HG02840 (cell line): Measurements from ENCODE around the gene DBH.

Experiments used
- ATAC-seq: cut with Tn5 transposase; IDR thresholded peaks from one replicate; pipeline ENCODE4 v1.9.1; 2021; ENCODE audit warnings: mild to moderate bottlenecking, moderate library complexity, moderate number of reproducible peaks; ENCODE audit not compliant: unreplicated experiment, low FRiP score

Gene DBH

DNA sequence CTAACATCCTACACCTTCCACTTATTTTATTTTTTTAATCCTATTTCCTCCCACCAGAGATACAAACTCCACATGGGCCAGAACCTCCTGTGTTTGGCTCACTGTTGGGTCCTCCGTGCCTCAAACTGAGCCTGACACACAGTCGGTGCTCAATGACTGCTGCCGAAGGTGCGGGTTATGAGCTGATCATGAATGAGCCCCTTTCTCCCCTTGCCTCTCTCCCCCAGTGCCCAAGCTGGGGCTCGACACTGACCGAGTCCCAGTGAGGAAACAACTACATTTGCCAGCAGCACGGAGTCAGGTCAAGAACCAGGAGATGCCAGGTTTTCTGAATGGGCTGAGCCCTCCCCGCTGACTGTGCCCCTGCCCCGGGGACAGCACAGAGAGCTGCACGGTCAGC is 57.0 kb downstream of the DBH start:
- no peak for ATAC-seq

DNA sequence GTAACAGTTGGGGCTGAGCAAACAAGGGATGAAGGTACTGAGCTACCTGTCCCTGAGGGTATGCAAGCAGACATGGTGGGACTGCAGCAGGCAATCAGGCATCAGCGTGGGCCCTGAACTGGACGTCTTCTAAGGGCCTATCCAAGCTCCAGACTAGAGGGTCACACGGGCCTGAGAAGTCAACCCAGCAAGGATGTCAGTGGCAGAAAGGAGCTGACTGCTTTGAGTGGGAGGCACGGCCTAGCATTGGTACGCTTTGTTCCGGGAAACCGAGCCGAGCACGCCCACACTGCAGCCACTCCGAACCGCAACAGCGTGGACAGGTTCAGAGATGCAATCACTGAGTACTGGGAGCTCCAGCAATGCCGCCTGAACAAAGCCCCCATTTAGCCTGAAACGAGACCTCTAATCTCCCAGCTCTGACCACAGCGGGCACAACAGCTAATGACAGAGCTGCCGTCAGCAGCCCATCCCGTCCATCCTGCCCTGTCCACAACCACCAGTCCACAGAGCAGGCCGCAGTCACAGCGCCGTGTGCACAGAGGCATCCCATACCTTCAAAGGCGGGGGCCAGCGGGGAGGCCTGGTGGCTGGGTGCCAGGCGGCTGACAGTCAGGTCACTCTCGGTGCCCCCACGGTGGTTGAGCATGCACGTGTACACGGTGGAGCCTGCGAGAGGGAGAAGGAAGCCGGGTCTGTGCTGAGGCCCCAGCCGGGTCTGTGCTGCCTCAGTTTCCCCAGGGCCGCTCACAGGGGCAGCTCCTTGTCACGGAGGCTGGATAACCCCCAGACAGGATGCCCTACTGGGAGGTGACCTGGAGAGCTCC is 57.8 kb downstream of the DBH start:
- no peak for ATAC-seq

DNA sequence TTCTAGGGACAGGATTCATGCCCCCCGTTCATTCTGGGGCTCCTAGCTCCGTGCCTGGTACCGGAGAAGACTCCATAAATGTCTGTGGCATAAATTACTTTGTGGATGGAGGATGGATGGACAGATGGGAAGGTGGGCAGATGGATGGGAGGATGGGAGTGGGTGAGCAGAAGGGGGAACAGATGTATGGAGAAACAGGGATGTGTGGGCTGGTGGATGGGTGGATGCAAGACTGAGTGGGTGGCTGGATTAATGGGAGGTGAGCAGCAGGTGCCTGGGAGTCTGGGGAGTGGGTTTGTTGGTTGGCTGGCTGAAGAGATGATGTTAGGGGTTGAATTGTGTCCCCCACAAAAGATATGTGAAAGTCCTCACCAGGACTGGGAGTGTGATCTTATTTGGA is 58.5 kb downstream of the DBH start:
- ATAC-seq, result no peak

DNA sequence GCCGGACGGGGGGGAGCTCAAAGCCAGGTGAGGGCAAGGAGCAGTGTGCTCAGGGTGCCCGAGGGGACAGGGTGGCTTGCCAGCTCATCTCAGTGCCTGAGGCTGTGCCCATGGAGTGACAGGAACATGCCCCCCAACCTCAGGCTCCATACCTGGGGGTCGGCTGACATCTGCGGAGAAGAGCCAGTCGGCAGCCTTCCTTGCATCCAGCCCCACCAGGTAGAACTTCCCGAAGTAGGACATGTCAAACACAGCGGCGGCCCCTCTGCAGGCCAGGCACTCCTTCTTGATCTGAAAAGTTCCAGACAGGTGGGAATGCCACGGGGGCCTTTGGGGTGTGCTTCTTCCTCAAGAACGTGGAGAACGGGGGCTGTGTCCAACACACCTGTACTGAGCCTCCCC is 59.9 kb downstream of the DBH start:
- no peak for ATAC-seq

DNA sequence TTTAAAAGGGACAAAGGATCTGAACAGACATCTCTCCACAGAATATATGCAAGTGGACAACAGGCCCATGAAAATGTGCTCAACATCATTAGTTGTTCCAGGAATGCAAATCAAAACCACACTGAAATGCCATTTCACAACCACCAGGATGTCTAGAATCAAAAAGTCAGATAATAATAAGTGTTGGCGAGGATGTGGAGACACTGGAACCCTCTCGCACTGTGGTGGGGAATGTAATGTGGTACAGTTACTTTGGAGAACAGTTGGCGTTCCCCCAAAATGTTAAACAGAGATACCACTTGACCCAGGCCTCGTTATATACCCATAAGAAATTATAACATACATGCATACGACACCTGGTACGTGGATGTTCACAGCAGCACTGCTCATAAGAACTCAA is 63.4 kb downstream of the DBH start:
- no peak for ATAC-seq

DNA sequence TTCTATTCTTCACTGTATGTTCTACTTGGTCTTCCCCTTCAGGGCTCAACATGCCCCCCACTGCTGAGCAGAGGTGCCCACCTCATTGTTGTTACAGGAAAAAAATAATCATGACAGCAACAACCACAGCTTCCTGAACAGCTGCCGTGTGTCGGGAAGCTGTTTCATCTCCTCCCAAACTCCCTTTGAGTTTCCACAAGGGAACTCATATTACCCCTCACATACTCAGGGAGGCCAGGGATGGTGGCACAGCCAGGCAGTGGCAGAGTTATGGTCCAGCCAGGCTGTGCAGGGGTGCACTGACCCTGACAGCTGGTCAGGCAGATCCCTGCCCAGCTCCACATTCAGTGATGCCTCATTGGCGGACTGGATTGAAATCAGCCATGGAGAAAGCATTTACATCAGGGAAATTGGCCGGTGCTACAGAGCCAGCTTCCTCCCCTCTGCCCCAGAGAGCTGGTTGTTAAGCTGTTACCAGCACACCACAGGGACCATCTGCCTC is 64.7 kb downstream of the DBH start:
- no peak for ATAC-seq

DNA sequence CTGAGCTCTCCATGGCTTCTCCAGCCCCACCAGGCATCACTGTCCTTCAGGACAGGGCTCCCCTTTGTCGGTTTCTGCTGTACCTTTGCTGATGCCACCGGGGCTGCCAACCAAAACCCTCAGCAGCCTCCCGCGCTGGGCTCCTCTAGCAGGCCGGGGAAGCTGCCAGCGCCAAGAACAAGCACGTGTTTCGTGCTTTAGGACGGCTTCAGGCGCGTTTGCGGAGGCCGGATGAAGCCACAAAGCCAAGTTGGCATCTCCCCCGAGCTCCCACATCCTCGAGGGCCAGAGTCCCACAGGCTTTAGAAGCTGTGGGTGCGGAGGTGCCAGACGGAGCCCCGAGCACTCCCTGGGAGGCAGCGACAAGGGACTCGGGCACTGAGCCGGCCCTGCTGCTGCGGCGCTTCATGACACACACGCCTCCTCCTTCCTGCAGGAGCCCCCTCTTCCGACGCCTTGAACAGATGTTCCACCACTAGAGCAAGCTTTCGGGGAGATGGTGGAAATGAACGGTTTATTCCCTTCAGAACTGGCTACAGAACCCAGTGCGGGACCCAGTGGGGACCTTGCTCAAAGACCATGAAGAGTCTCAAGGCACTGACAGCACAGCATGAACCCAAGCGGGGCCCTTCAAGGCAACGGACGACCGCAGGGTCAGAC is 65.3 kb downstream of the DBH start:
- no peak for ATAC-seq

DNA sequence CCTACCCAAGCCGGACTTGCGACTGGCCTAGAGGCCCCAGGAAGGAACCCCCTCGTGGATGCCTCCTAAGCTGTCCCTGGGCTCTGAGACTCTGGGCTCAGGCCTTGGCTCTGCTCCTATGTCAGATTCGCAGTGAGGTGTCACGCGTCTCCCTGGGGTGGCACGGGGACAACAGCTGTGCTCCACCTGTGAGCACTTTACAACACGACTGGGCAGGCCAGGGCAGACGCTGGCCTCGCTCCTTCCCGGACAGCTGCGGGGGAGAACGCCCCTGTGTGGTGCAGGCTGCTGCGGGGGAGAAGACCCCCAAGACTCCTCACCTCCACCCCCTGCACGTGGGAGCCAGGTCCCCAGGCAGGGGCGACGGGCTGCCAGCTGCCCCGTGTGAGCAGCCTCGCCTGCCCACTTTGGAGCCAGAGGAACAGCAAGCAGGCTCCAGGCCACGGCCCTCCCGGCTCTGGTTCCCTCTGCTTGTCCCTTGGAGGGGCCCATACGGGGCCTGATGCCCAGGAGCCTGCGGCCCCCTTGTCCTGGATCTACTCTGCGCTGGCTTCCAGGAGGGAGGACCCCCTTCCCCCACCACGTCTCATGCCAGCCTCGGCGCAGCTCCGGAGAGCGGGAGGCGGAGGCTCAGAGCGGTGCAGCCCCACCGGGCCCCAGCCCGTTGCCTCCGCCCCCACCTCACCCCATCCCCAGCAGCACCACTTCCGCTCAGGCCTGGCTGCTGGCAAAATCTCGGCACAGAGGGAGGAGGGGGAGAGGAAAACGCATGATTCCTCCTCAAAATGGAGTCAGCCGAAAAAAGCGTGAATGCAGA is 66.0 kb downstream of the DBH start:
- ATAC-seq, result no peak

DNA sequence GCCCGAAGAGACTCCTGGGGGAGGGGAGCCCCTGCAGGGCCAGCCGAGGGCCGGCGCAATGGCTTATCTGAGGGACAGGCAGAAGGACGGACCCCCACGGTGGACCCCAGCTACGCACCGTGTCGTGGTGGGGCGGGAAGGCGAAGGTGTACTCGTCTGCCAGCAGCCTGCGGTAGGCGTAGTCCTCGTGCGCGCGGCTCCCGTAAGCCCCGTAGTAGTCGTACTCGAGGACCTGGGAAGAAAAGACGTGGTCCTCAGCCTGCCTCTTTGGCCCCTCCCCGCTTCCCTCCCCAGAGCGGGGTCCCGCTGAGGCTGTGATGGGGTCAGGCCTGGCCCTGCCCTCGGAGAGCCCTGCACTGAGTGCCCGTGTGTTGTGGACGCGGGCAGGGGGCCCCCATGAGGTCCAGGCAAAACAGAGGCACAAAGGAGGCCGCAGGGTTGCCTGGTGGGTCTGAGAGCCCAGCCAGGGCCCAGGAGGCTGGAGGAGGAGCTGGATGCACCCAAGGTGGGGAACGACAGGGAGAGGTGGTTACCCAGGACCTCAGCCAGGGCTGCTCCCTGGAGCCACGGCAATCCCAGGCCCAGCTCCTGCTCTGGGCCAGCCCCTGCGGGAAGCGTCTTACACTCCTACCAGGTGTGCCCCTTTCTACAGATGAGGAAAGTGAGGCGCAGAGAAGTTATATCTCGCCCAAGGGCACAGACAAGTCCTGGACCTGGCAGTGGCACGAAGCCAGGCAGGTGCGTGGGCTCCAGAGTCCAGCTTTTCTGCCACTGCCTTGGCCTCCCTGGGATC is 66.8 kb downstream of the DBH start:
- no peak for ATAC-seq

DNA sequence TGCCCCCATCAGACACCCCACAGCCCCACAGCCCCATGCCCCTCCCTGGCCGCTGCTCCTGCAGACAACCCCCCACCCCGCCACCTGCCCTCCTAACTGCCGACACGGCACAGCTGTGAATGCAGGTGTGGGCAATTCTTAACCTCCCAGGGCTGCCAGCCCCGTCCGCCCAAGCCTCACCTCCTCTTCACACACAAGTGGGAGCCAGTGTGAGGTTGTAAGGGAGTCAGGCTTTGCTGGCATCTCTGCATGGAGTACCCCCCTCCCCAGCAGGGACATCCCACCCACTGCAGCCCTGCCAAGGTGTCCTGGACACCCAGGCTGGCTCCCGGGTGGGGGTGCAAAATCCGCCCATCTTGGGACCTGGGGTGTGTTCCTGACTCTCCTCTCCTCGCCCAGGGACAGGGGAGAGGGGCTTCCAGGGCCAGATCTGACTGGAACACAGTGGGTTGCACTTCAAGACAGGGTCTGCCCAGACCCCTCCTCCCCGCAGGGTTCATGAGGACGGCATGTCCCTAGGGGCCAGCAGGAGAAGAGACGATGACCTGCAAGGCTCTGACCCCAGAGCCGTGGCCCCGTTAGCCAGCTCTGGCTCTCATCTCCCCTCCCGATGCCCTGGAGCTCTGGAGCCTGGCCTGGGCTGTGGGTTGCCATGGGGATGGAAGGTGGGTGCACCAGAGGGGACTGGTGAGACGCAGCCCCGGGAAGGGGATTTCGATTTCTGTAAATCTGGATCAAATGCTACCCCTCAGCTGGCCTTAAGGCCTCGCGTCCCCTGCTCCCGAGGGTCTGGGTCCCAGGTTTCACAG is 67.6 kb downstream of the DBH start:
- ATAC-seq, result no peak

DNA sequence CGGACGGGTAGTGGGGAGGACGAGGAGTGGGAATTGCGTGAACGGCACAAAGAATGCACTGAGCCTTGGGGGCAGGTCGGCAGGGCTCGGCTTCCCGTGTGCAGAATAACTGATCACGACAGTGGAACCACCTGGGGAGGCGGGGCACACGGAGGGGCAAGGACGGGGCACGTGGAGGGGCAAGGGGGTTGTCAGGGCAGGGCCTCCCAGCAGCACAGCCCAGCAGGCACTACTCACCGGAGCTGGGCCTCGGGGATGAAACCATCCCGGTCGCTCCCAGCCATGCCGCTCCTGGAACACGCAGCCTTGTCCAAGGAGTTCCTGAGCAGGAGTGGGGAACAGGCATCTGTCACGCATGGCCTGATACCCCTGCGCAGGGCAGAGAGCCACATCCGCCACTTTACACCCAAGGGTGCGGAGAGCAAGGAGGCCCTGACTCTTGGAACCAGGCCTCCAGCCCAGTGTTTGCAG is 68.6 kb downstream of the DBH start:
- ATAC-seq, result no peak

DNA sequence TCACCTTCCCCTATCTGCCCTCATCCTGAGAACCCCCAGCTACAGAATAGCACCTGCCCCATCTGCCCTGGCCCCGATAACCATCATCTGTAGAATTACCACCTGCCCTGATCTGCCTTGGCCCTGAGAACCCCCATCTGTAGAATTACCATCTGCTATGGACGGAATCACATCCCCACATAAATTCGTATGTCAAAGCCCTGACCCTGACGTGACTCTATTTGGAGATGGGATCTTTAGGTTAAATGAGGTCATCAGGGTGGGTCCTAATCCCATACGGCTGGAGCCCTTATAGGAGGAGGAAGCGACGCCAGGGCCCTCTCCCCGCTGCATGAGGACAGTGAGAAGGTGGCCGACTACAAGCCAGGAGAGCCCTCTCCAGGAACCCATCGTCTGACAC is 69.4 kb downstream of the DBH start:
- no peak for ATAC-seq

DNA sequence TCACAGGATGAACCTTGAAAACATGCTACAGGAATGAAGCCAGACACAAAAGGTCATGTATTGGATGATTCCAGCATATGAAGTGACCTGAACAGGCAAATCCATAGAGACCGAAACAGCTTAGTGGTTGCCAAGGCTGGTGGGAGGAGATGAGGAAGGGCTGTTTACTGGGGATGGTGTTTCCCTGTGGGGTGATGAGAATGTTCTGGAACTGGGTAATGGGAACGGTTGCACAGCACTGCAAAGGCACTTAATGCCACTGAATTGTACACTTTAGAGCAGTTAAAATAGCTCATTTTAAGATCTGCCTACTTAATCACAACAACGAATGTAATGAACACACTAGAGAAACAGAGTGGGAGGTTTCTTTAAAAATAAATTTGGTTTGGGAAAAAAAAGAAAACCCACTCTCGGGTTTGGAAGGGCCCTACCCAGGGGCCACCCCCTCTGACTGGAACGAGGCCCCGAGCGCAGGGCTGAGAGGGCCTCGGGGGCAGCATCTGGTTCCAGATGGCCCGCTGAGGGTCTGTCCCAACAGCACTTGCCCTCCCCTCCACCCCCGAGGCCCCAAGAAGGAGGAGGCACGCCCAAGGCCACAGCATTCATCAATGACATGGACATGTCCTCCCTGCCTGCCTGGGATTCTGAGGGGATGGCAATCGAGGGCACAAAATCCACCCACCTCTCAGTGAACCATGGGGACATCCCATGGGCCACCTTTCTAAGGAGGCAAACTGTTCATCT is 70.3 kb downstream of the DBH start:
- no peak for ATAC-seq

DNA sequence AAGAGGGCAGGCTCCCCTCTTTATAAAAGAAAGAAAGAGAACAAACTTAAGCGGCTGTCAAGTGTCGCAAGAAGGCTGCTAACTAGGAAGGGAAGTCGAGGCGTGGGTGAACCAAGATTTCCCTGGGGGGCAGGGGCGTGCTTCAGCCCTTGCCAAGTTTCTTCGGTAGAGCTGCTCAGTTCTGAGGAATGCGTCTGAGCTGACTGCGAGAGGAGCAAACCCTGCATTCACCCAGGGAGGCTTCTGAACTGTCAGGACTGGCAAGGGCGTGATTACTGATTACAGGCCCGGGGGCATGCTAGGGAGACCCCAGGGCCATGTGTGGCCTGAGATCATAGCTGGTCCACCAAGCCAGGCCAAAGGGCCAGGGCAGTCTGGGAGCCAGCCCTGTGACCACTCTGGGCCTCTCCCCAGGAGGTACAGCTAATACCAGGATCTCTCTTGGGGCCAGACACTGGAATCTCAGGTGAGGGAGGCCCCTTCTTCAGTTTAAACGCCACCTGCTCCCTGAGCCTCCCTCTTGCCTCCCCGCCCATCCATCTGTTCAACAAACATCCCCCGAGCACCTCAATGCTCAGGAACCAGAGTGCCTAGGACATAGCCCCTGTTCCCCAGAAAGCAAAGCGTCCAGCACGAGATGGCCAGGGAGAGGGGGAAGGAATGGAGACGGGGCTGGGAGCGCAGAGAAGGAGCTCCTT is 71.1 kb downstream of the DBH start:
- ATAC-seq, result no peak

DNA sequence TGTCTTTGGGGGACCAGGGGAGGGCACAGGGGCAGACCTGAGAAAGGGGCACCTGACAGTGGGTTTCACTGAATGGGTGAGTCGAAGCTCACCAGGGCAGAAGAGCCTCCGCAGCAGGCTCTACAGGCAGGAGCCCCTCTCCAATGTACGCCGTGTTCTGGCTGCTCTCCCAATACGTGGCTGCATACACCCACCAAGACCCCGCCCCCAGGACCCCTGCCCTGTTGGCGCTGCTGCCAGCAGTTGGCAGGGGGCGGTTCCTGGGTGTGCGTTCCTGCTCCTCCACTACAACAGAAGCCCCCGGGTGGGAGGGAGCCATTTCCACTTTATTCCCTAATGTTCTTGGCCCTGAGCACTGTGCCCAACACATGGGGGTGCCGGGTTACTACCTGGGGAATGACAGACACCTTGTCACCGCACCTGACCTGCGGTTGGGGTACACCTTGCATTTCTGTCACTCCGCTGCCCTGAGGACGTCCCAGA is 71.6 kb downstream of the DBH start:
- ATAC-seq, result no peak

DNA sequence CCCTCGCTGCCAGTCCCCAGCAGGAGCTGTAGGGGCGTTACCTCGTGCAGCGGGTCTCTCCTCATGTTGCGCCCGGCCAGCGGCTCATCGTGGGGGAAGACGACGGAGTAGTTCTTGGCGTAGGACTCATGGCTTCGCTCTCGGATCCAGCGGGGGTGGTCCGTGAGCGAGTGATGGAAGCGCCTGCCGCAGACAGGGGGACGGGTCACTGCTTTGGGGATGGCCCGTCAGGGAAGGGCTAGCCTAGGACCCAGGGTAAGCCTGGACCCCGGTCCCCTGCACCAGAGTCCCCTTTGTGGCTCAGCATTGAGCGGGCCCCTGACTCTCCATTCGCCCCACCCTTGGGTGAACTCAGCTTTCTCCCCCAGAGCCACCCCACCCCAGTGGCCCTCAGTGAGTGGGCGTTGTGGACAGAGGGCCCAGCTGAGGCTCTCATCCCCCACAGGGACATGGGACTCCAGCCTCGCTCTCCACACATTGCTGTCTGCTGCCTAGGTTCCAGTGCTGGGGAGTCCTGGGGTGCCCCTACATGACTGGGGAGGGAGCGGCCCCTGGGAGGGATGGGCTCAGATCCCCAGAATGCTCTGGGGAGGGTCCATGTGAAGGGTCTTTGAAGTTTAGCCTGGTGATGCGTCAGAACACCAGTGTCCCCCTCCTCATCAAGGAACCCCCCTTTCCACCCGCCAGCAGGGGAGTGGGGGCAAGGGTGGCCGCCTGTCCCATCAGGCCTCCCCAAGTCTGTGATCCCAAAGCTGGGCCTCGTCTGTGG is 72.3 kb downstream of the DBH start:
- ATAC-seq, result no peak
